Kidney epithelial cell (primary cell): ENCODE results near the gene ITIH3. TPM values are rescaled to one million over a fixed set of nuclear protein-coding genes. Genes with fewer than 3 reads are reported as not detected.

Experiments
- DNase-seq: peaks from one replicate; pipeline ENCODE4 v3.0.0-alpha.2; 2010; ENCODE audit warnings: low read depth
- H3K27me3 ChIP-seq: 2 replicates; pipeline ENCODE4 v1.6.0; 2011; ENCODE audit warnings: low read length; ENCODE audit not compliant: control insufficient read depth, insufficient read depth
- H3K36me3 ChIP-seq: 2 replicates; pipeline ENCODE4 v1.5.1; 2011; ENCODE audit warnings: low read length; ENCODE audit not compliant: control insufficient read depth, insufficient read depth
- H3K4me3 ChIP-seq: 2 replicates; pipeline ENCODE4 v1.5.1; 2011; ENCODE audit warnings: low read depth, mild to moderate bottlenecking, control low read depth, low read length
- total RNA-seq: library from RNA; depleted of rRNA; stranded (reverse); fragments of >200 nt; gene quantifications from 2 replicates; pipeline ENCODE4 v1.2.3, GENCODE V29; 2015
- TF ChIP-seq, protein P1 (sequence below): IDR thresholded peaks from 2 replicates; pipeline ENCODE4 v1.5.1; 2011; ENCODE audit warnings: mild to moderate bottlenecking, moderate library complexity, low read length, control low read depth, inconsistent platforms; ENCODE audit not compliant: insufficient read depth, poor library complexity, severe bottlenecking

The ITIH3 gene
- total RNA-seq, 1 donor from 2014 or later = not detected

DNA sequence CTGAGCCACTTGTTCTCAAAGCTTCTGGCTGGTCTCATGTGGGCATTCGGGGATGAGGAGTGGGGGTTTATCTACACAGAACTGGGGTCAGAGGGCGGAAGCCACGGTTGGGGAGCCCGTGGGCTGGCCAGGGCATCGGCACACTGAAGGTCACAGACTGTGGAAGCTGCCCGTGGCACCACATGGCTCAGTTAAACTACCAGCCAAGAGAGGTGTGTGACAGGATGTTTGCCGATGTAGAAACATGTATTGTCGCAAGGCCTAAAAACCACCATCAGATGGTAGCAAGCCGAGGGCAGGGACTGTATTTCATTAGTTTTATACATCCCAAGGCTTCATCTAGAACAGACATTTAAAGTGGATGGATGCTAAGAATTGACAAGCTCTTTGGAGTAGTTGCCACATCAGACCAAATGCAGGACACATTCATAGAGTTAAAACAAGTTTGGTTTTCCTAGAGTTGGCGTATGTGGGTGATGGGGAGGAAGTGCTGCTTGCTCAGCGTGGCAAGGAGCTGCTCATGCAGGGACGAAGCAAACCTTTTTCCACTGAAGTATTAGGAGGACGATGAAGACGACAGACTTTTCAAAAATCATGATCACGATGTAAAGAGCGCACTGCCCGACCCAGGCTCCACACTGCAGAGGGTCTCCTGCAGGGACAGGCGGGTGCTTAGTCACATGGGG, 49.8 kb downstream of the ITIH3 start:
- Histone ChIP-seq H3K36me3 (no peaks in the 10 kb centered on the region), H3K4me3 (no peak overlapping the region), H3K27me3 (no peaks in the 10 kb centered on the region)
- no peak for DNase-seq
- TF ChIP-seq, protein P1, sequence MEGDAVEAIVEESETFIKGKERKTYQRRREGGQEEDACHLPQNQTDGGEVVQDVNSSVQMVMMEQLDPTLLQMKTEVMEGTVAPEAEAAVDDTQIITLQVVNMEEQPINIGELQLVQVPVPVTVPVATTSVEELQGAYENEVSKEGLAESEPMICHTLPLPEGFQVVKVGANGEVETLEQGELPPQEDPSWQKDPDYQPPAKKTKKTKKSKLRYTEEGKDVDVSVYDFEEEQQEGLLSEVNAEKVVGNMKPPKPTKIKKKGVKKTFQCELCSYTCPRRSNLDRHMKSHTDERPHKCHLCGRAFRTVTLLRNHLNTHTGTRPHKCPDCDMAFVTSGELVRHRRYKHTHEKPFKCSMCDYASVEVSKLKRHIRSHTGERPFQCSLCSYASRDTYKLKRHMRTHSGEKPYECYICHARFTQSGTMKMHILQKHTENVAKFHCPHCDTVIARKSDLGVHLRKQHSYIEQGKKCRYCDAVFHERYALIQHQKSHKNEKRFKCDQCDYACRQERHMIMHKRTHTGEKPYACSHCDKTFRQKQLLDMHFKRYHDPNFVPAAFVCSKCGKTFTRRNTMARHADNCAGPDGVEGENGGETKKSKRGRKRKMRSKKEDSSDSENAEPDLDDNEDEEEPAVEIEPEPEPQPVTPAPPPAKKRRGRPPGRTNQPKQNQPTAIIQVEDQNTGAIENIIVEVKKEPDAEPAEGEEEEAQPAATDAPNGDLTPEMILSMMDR = no peak

DNA sequence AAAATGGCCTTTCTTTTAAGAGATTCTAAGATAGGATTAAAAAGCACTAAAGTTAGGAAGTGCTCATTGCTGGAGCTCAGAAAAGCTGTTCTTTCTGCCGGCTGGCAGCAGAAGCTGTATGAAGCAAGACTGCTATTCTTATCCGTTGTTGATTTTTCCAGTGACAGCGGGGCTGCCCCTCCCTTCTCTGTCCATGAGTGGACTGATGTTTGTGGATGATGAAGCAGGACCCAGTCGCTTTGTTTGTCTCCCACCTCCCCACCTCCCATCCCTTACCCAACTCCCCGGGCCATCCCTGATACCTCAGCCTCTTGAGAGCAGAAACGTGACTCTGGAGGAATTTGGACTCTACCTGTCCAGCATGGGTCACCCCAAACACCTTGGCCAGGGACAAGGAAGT, 50.6 kb downstream of the ITIH3 start:
- no peaks in the 10 kb centered on the region for H3K27me3 ChIP-seq
- TF ChIP-seq, protein P1 = no peak
- no peaks in the 10 kb centered on the region for H3K36me3 ChIP-seq
- no peak overlapping the region for H3K4me3 ChIP-seq
- DNase-seq = no peak

DNA sequence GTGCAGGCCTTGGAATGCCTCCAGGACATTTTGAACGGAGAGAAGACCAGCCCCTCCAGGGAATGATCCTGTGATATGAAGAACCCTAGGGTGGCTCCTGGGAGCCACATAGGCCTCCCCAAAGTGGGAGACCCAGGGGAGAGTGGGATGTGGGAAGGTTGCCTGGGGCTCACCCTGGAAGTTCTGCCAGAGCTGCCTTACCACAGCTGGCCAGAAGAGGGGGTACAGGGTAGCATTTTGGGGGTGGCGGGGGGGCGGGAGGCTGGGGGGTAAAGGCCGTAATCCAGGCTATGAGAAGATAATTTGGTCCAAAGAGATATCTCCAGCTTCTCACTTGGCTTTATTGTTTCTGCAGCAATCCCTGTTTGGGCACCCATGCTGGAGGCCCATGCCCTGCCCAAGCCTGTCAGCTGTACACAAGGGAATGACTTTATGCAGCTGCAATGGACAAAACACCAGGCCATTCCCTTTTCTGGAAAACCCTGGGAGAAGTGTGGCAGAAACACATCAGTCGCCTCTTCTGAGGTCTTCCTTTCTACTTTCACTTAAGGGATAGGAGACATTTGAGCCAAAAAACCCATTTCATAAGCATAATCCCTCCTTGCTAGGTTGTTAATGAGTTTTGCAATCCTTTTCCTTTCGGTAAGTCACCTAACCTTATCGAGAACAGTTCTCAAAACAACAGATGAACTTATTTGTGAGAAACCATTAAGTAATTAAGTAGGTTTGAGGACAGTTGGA, 51.3 kb downstream of the ITIH3 start:
- H3K4me3 ChIP-seq = no peak overlapping the region
- TF ChIP-seq, protein P1 = peak; percentile 36
- no peaks in the 10 kb centered on the region for H3K36me3 ChIP-seq
- no peak for DNase-seq
- no peaks in the 10 kb centered on the region for H3K27me3 ChIP-seq

DNA sequence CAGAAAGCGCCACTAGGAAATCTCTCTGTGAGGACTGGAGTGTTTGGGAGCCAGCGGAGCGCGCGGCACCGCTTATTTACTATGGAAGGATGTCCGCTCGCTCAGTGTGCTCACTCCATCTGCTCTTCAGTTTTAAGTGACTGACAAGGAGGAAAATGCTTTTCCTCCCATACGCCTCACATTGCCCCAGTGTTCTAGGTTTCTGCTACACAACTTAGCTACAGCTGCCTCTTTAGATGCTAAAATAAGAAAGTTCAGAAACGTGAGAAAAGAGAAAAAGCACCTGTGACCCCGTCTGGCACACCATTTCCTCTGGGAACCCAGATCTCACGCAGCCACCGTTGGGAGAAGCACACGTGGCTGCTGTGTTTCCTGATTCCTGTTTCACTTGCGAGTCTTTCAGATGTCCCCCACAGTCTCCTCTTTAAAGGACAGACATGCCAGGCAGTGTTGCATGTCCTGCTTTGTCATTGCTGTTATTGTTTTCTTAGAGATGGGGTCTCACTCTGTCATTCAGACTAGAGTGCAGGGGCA, 51.9 kb downstream of the ITIH3 start:
- no peaks in the 10 kb centered on the region for H3K36me3 ChIP-seq
- no peak overlapping the region for H3K4me3 ChIP-seq
- TF ChIP-seq, protein P1 = no peak
- no peaks in the 10 kb centered on the region for H3K27me3 ChIP-seq
- no peak for DNase-seq

DNA sequence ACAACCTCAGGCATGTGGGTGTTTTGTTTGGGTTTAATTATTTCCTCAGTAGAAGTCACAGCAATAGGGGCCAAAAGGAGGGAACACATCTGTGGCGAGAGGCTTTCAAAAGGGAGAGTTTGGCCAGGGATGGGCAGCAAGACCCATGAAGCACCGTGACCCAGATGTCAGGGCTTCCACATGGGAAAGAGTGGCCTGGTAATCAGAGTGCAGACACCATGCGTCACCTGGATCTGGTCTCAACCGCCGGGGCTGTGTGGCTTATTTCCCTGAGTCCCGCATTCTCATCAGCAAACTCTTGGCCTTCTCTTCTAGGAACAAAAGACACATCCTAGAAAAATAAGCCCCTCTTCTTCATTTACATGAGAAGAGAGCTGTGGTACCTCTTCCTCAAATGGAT, 52.6 kb downstream of the ITIH3 start:
- Histone ChIP-seq H3K4me3 (no peak overlapping the region), H3K36me3 (no peaks in the 10 kb centered on the region), H3K27me3 (no peaks in the 10 kb centered on the region)
- TF ChIP-seq, protein P1 = no peak
- no peak for DNase-seq
